Panc1 (cell line): ENCODE data around the gene APOM.

ENCODE experiments used
- CTCF ChIP-seq: fragments of 450-650 bp; IDR thresholded peaks from 2 replicates; pipeline ENCODE4 v1.5.1; 2017; ENCODE audit warnings: mild to moderate bottlenecking
- POLR2AphosphoS5 ChIP-seq: IDR thresholded peaks from 2 replicates; pipeline ENCODE4 v1.6.1; 2012; ENCODE audit warnings: mild to moderate bottlenecking, low read depth, low read length, moderate library complexity
- TCF7L2 ChIP-seq: IDR thresholded peaks from 2 replicates; pipeline ENCODE4 v1.6.1; 2011; ENCODE audit warnings: mild to moderate bottlenecking, low read depth, low read length, inconsistent platforms

- no peak for TF ChIP-seq TCF7L2
- TF ChIP-seq POLR2AphosphoS5: no peak
- no peak for TF ChIP-seq CTCF
Observed at GRCh38 chr6:31631209-31631608, 24.5 kb upstream of the APOM start.
